ENCODE measurements around the gene LYPLAL1. TPM values are rescaled to one million over a fixed set of nuclear protein-coding genes. Genes with fewer than 3 reads are reported as not detected.

LYPLAL1 gene
- total RNA-seq, 2 donors from 2014 or later = 7.9 to 16.0 TPM

GRCh38 chr1:219149953-219150352, 23.7 kb upstream of the LYPLAL1 start:
- no peak overlapping the region for H3K4me3 Mint-ChIP-seq
- DNase-seq = no peak
- no peaks in the 10 kb centered on the region for H3K9me3 ChIP-seq (ENCODE audit: control insufficient read depth, low read length, poor library complexity, severe bottlenecking)
- no peak overlapping the region for H3K27ac Mint-ChIP-seq
- H3K4me1 Mint-ChIP-seq = peaks cover 2% of the 10 kb centered on the region
- H3K36me3 Mint-ChIP-seq (ENCODE audit: low read depth) = no peaks in the 10 kb centered on the region
- no peak for ATAC-seq
- H3K27me3 Mint-ChIP-seq = peaks cover 24% of the 10 kb centered on the region

- no peak overlapping the region for H3K4me3 Mint-ChIP-seq
- peaks cover 2% of the 10 kb centered on the region for H3K4me1 Mint-ChIP-seq
- H3K27me3 Mint-ChIP-seq = peaks cover 29% of the 10 kb centered on the region
- no peak for ATAC-seq
- no peak for DNase-seq
- no peak overlapping the region for H3K27ac Mint-ChIP-seq
- H3K9me3 ChIP-seq (ENCODE audit: control insufficient read depth, low read length, poor library complexity, severe bottlenecking) = no peaks in the 10 kb centered on the region
- peaks cover 3% of the 10 kb centered on the region for H3K36me3 Mint-ChIP-seq (ENCODE audit: low read depth)
Measured at GRCh38 chr1:219150913-219151312, 22.8 kb upstream of the LYPLAL1 start.

GRCh38 chr1:219151467-219151866, 22.2 kb upstream of the LYPLAL1 start:
- Mint-ChIP-seq H3K36me3 (ENCODE audit: low read depth) (peaks cover 3% of the 10 kb centered on the region), H3K4me1 (peaks cover 2% of the 10 kb centered on the region), H3K27me3 (peaks cover 24% of the 10 kb centered on the region)

GRCh38 chr1:219152751-219153150, 20.9 kb upstream of the LYPLAL1 start:
- Mint-ChIP-seq H3K36me3 (ENCODE audit: low read depth) (peaks cover 3% of the 10 kb centered on the region), H3K27ac (no peak overlapping the region), H3K27me3 (peaks cover 22% of the 10 kb centered on the region), H3K4me1 (peaks cover 2% of the 10 kb centered on the region), H3K4me3 (no peak overlapping the region)
- DNase-seq (no peak), ATAC-seq (no peak)
- H3K9me3 ChIP-seq (ENCODE audit: control insufficient read depth, low read length, poor library complexity, severe bottlenecking) = no peaks in the 10 kb centered on the region

More at GRCh38 chr1:219151467-219151866, 22.2 kb upstream of the LYPLAL1 start:
- Mint-ChIP-seq H3K27ac (no peak overlapping the region), H3K4me3 (no peak overlapping the region)
- DNase-seq (no peak), ATAC-seq (no peak)
- H3K9me3 ChIP-seq (ENCODE audit: control insufficient read depth, low read length, poor library complexity, severe bottlenecking) = no peaks in the 10 kb centered on the region

- Mint-ChIP-seq H3K27me3 (peaks cover 22% of the 10 kb centered on the region), H3K36me3 (ENCODE audit: low read depth) (peaks cover 3% of the 10 kb centered on the region), H3K4me1 (peaks cover 2% of the 10 kb centered on the region), H3K4me3 (no peak overlapping the region), H3K27ac (no peak overlapping the region)
- H3K9me3 ChIP-seq (ENCODE audit: control insufficient read depth, low read length, poor library complexity, severe bottlenecking) = no peaks in the 10 kb centered on the region
- no peak for DNase-seq
- ATAC-seq = no peak
Measured at GRCh38 chr1:219153723-219154122, 20.0 kb upstream of the LYPLAL1 start.

GRCh38 chr1:219155135-219155534, 18.5 kb upstream of the LYPLAL1 start:
- no peak for ATAC-seq
- Mint-ChIP-seq H3K27ac (no peak overlapping the region), H3K4me3 (no peak overlapping the region), H3K27me3 (peaks cover 22% of the 10 kb centered on the region), H3K36me3 (ENCODE audit: low read depth) (peaks cover 3% of the 10 kb centered on the region), H3K4me1 (peaks cover 2% of the 10 kb centered on the region)
- no peaks in the 10 kb centered on the region for H3K9me3 ChIP-seq (ENCODE audit: control insufficient read depth, low read length, poor library complexity, severe bottlenecking)
- DNase-seq = no peak

- H3K36me3 Mint-ChIP-seq (ENCODE audit: low read depth) = peaks cover 3% of the 10 kb centered on the region
- no peak overlapping the region for H3K4me3 Mint-ChIP-seq
- no peak overlapping the region for H3K27ac Mint-ChIP-seq
- no peaks in the 10 kb centered on the region for H3K9me3 ChIP-seq (ENCODE audit: control insufficient read depth, low read length, poor library complexity, severe bottlenecking)
- H3K27me3 Mint-ChIP-seq = peaks cover 21% of the 10 kb centered on the region
- H3K4me1 Mint-ChIP-seq = no peaks in the 10 kb centered on the region
- DNase-seq = no peak
- no peak for ATAC-seq
Measured at GRCh38 chr1:219159946-219160645, 13.6 kb upstream of the LYPLAL1 start.

- H3K36me3 Mint-ChIP-seq (ENCODE audit: low read depth) = no peaks in the 10 kb centered on the region
- ATAC-seq (no peak), DNase-seq (no peak)
- no peaks in the 10 kb centered on the region for H3K9me3 ChIP-seq (ENCODE audit: control insufficient read depth, low read length, poor library complexity, severe bottlenecking)
- no peaks in the 10 kb centered on the region for H3K4me1 Mint-ChIP-seq
- H3K27ac Mint-ChIP-seq = no peak overlapping the region
- H3K4me3 Mint-ChIP-seq = no peak overlapping the region
- H3K27me3 Mint-ChIP-seq = peaks cover 17% of the 10 kb centered on the region
Measured at GRCh38 chr1:219160967-219161366, 12.7 kb upstream of the LYPLAL1 start.

- Mint-ChIP-seq H3K4me3 (no peak overlapping the region), H3K4me1 (no peaks in the 10 kb centered on the region), H3K27me3 (peaks cover 17% of the 10 kb centered on the region), H3K27ac (no peak overlapping the region), H3K36me3 (ENCODE audit: low read depth) (no peaks in the 10 kb centered on the region)
- DNase-seq (no peak), ATAC-seq (no peak)
- no peaks in the 10 kb centered on the region for H3K9me3 ChIP-seq (ENCODE audit: control insufficient read depth, low read length, poor library complexity, severe bottlenecking)
Measured at GRCh38 chr1:219161371-219161770, 12.3 kb upstream of the LYPLAL1 start.

- ATAC-seq = no peak
- DNase-seq = no peak
- no peak overlapping the region for H3K27ac Mint-ChIP-seq
- peaks cover 17% of the 10 kb centered on the region for H3K27me3 Mint-ChIP-seq
- H3K4me3 Mint-ChIP-seq = no peak overlapping the region
- peaks cover 2% of the 10 kb centered on the region for H3K4me1 Mint-ChIP-seq
- H3K9me3 ChIP-seq (ENCODE audit: control insufficient read depth, low read length, poor library complexity, severe bottlenecking) = no peaks in the 10 kb centered on the region
- H3K36me3 Mint-ChIP-seq (ENCODE audit: low read depth) = no peaks in the 10 kb centered on the region
Measured at GRCh38 chr1:219163401-219163954, 10.2 kb upstream of the LYPLAL1 start.

GRCh38 chr1:219171192-219171935, 2.3 kb upstream of the LYPLAL1 start:
- ATAC-seq = no peak

GRCh38 chr1:219172821-219173220, 857 bp upstream of the LYPLAL1 start:
- Mint-ChIP-seq H3K27ac (peak overlapping the region; percentile 99), H3K27me3 (no peaks in the 10 kb centered on the region), H3K4me3 (peak overlapping the region; percentile 1), H3K4me1 (peaks cover 30% of the 10 kb centered on the region), H3K36me3 (ENCODE audit: low read depth) (peaks cover 13% of the 10 kb centered on the region)
- DNase-seq = no peak
- ATAC-seq = no peak
- no peaks in the 10 kb centered on the region for H3K9me3 ChIP-seq (ENCODE audit: control insufficient read depth, low read length, poor library complexity, severe bottlenecking)

More at GRCh38 chr1:219171192-219171935, 2.3 kb upstream of the LYPLAL1 start:
- H3K4me3 Mint-ChIP-seq = no peak overlapping the region
- no peak for DNase-seq
- H3K36me3 Mint-ChIP-seq (ENCODE audit: low read depth) = peaks cover 9% of the 10 kb centered on the region
- peaks cover 18% of the 10 kb centered on the region for H3K4me1 Mint-ChIP-seq
- no peaks in the 10 kb centered on the region for H3K27me3 Mint-ChIP-seq
- H3K27ac Mint-ChIP-seq = no peak overlapping the region
- H3K9me3 ChIP-seq (ENCODE audit: control insufficient read depth, low read length, poor library complexity, severe bottlenecking) = no peaks in the 10 kb centered on the region

GRCh38 chr1:219173434-219173757, 282 bp upstream of the LYPLAL1 start:
- peak overlapping the region; percentile 99 for H3K27ac Mint-ChIP-seq
- H3K9me3 ChIP-seq (ENCODE audit: control insufficient read depth, low read length, poor library complexity, severe bottlenecking) = no peaks in the 10 kb centered on the region
- H3K4me3 Mint-ChIP-seq = peak overlapping the region; percentile 99
- no peaks in the 10 kb centered on the region for H3K27me3 Mint-ChIP-seq
- ATAC-seq = no peak
- peaks cover 14% of the 10 kb centered on the region for H3K36me3 Mint-ChIP-seq (ENCODE audit: low read depth)
- peaks cover 33% of the 10 kb centered on the region for H3K4me1 Mint-ChIP-seq
- DNase-seq = no peak
